Upper lobe of left lung (tissue), 6 donors: ENCODE results near the gene SPATA46. TPM values are rescaled to one million over a fixed set of nuclear protein-coding genes. Genes with fewer than 3 reads are reported as not detected.

Source experiments
- ATAC-seq, 2 donors: fragments of 200-7000 bp; cut with Tn5 transposase; one replicate each; pipeline ENCODE4 v1.9.1; 2022; ENCODE audit warnings: mild to moderate bottlenecking in 2 of 2, moderate library complexity in 2 of 2; ENCODE audit not compliant: low FRiP score in 2 of 2
- DNase-seq, 2 donors: peaks; one replicate each; pipeline ENCODE4 v3.0.0-alpha.2; 2019 to 2020
- H3K27ac ChIP-seq, 4 donors: fragments of 200-600 bp; sonication (generic); one replicate each; pipeline ENCODE4 v1.5.1; 2016 to 2019
- H3K27me3 ChIP-seq, 4 donors: fragments of 200-600 bp; sonication (generic); one replicate each; pipeline ENCODE4 v1.5.1; 2017 to 2019
- H3K36me3 ChIP-seq, 4 donors: fragments of 200-600 bp; sonication (generic); one replicate each; pipeline ENCODE4 v1.5.1; 2016 to 2019
- H3K4me1 ChIP-seq, 4 donors: fragments of 200-600 bp; sonication (generic); one replicate each; pipeline ENCODE4 v1.5.1; 2018 to 2019
- H3K4me3 ChIP-seq, 4 donors: fragments of 200-600 bp; sonication (generic); one replicate each; pipeline ENCODE4 v1.5.1; 2017 to 2019; ENCODE audit warnings: mild to moderate bottlenecking in 2 of 4, moderate library complexity in 1 of 4
- H3K9me3 ChIP-seq, 4 donors: fragments of 200-600 bp; sonication (generic); one replicate each; pipeline ENCODE4 v1.5.1; 2018 to 2019
- CTCF ChIP-seq, 6 experiments: fragments of 450-650 bp in 4 of 6; fragments of 200-600 bp in 2 of 6; sonication (generic) in 2 of 6; IDR thresholded peaks; one replicate each; pipeline ENCODE4 v1.5.1; 2016 to 2019; ENCODE audit warnings: antibody characterized with exemption in 6 of 6
- EP300 ChIP-seq, 4 donors: sonication (generic); formaldehyde crosslinking; IDR thresholded peaks; one replicate each; pipeline ENCODE4 v1.5.1; 2017; ENCODE audit warnings: antibody characterized with exemption in 4 of 4, control low read depth in 2 of 4
- POLR2A ChIP-seq, 4 donors: fragments of 450-650 bp; IDR thresholded peaks; one replicate each; pipeline ENCODE4 v1.5.1; 2016 to 2017; ENCODE audit warnings: antibody characterized with exemption in 4 of 4, mild to moderate bottlenecking in 2 of 4
- POLR2AphosphoS5 ChIP-seq, 2 donors: sonication (generic); formaldehyde crosslinking; IDR thresholded peaks; one replicate each; pipeline ENCODE4 v1.5.1; 2017; ENCODE audit warnings: antibody characterized with exemption in 2 of 2
- WGBS, 2 donors: methylation state at CpG; one replicate each; pipeline ENCODE4 v1.1.5; 2017 to 2018; 5-methylcytosine and 5-hydroxymethylcytosine counted together
- total RNA-seq, 6 donors: library from RNA; depleted of rRNA in 4 of 6; stranded (reverse); fragments of >200 nt in 4 of 6; gene quantifications; one replicate each; pipeline versions ENCODE4 v1.1.0 to v1.2.1, GENCODE V29; 2016 to 2021
- donor health status: DM: no; HTN: no; CAD: no; lungs with moderate emphysema.
- donor health status: DM: no; HTN: yes; CAD: no; lungs with severe emphysema.

Gene SPATA46
- total RNA-seq, 6 donors from 2014 or later: not detected

- 87 to 98% methylated on average over 7 to 13 of the region's 13 CpGs for WGBS, 2 donors
- H3K36me3 ChIP-seq: no peaks in the 10 kb centered on the region
- H3K27ac ChIP-seq: peak overlapping the region; percentile 6 to 70 (median 44)
- no peaks in the 10 kb centered on the region for H3K27me3 ChIP-seq
- ATAC-seq (no peak), DNase-seq (peak in 1 of 2 donors; percentile 44)
- no peaks in the 10 kb centered on the region for H3K9me3 ChIP-seq
- TF ChIP-seq EP300 (IDR thresholded peaks at IDR 0.05): no peak
- TF ChIP-seq POLR2AphosphoS5 (IDR thresholded peaks at IDR 0.05): no peak
- no peak for TF ChIP-seq CTCF (IDR thresholded peaks at IDR 0.05)
- no peak for TF ChIP-seq POLR2A (IDR thresholded peaks at IDR 0.05)
- no peak overlapping the region for H3K4me3 ChIP-seq
- H3K4me1 ChIP-seq: peaks cover 0 to 7% (median 3%) of the 10 kb centered on the region in 4 donors
These were observed 5.5 kb upstream of the SPATA46 start for GRCh38 chr1:162381941-162382750.

DNA sequence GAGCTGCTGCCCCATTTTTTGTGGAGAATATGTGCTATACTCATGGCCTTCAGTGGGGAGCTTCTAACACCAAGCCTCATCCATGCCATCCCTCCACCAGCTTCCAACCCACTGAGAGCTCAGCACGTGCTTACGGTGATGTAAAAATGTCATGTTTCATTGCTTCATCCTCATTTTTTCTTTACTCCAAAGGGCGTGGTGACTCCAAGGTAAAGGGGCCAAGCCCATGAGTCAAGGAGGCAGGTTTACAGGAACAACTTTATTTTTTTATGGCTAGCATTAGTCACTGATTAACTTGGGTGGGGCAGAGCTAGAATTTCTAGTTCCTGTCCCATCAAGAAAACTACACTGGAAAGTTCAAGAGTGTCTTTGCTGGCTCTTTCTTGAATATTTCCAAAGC, 4.7 kb upstream of the SPATA46 start, which contains the start of gene C1orf226:
TSS of gene C1orf226 (plus strand) at position 346 of the 400 bp plus-strand sequence. CDS start 174 bp downstream, outside the sequence.
- H3K9me3 ChIP-seq: no peaks in the 10 kb centered on the region
- peaks cover 0 to 7% (median 3%) of the 10 kb centered on the region in 4 donors for H3K4me1 ChIP-seq
- H3K27ac ChIP-seq: peak within 1 kb of the TSS; percentile 6 to 70 (median 44)
- no peaks in the 10 kb centered on the region for H3K27me3 ChIP-seq
- 62 to 69% methylated on average over 3 of the region's 3 CpGs for WGBS, 2 donors
- H3K4me3 ChIP-seq: no peak within 1 kb of the TSS
- DNase-seq (peak in 1 of 2 donors; percentile 40), ATAC-seq (peak; percentile 38 to 62)
- TF ChIP-seq CTCF (IDR thresholded peaks at IDR 0.05) (no peak), POLR2A (IDR thresholded peaks at IDR 0.05) (no peak), POLR2AphosphoS5 (IDR thresholded peaks at IDR 0.05) (peak in 1 of 2 donors; percentile 38), EP300 (IDR thresholded peaks at IDR 0.05) (peak in 2 of 4 donors; percentile 51 to 69)
- H3K36me3 ChIP-seq: no peaks in the 10 kb centered on the region

- Histone ChIP-seq H3K36me3 (no peaks in the 10 kb centered on the region), H3K27me3 (no peaks in the 10 kb centered on the region), H3K4me3 (no peak overlapping the region), H3K27ac (no peak overlapping the region), H3K9me3 (no peaks in the 10 kb centered on the region), H3K4me1 (peaks cover 0 to 7% (median 3%) of the 10 kb centered on the region in 4 donors)
- ATAC-seq (no peak), DNase-seq (peak; percentile 3 to 8)
- 88 to 90% methylated on average over 5 to 6 of the region's 6 CpGs for WGBS, 2 donors
- no peak for TF ChIP-seq CTCF (IDR thresholded peaks at IDR 0.05)
- no peak for TF ChIP-seq EP300 (IDR thresholded peaks at IDR 0.05)
- TF ChIP-seq POLR2AphosphoS5 (IDR thresholded peaks at IDR 0.05): no peak
- no peak for TF ChIP-seq POLR2A (IDR thresholded peaks at IDR 0.05)
These were observed 3.6 kb upstream of the SPATA46 start for GRCh38 chr1:162380061-162380846.

GRCh38 chr1:162375463-162375862, 1.2 kb downstream of the SPATA46 start:
- H3K4me1 ChIP-seq: no peaks in the 10 kb centered on the region
- no peaks in the 10 kb centered on the region for H3K9me3 ChIP-seq
- DNase-seq: no peak
- TF ChIP-seq POLR2A (IDR thresholded peaks at IDR 0.05) (no peak), POLR2AphosphoS5 (IDR thresholded peaks at IDR 0.05) (no peak), CTCF (IDR thresholded peaks at IDR 0.05) (no peak), EP300 (IDR thresholded peaks at IDR 0.05) (no peak)
- WGBS, 2 donors: 82 to 83% methylated on average over 7 to 8 of the region's 8 CpGs
- H3K36me3 ChIP-seq: no peaks in the 10 kb centered on the region
- H3K27ac ChIP-seq: no peak overlapping the region
- no peaks in the 10 kb centered on the region for H3K27me3 ChIP-seq
- no peak for ATAC-seq
- H3K4me3 ChIP-seq: no peak overlapping the region
